Thymus (tissue), 11 donors: ENCODE results near the gene CHN2. TPM values are rescaled to one million over a fixed set of nuclear protein-coding genes. Genes with fewer than 3 reads are reported as not detected.

Experiments
- DNase-seq, 9 donors: peaks; one replicate each; pipeline ENCODE4 v3.0.0-alpha.2; 2013; ENCODE audit warnings: low spot score in 9 of 9, low read depth in 6 of 9, missing footprints in 1 of 9
- H3K27ac ChIP-seq, 2 donors: one replicate each; pipeline ENCODE4 v1.5.1; 2013; ENCODE audit warnings: control low read depth in 1 of 2, low read depth in 1 of 2, low read length in 1 of 2, mild to moderate bottlenecking in 1 of 2, moderate library complexity in 1 of 2
- H3K27me3 ChIP-seq, 2 donors: one replicate each; pipeline ENCODE4 v1.5.1; 2013; ENCODE audit warnings: low read length in 1 of 2; ENCODE audit not compliant: control insufficient read depth in 2 of 2, insufficient read depth in 1 of 2
- H3K36me3 ChIP-seq, 2 donors: one replicate each; pipeline ENCODE4 v1.5.1; 2013; ENCODE audit warnings: low read length in 1 of 2, mild to moderate bottlenecking in 1 of 2, moderate library complexity in 1 of 2; ENCODE audit not compliant: control insufficient read depth in 2 of 2, insufficient read depth in 2 of 2
- H3K4me1 ChIP-seq, 2 donors: one replicate each; pipeline ENCODE4 v1.5.1; 2013; ENCODE audit warnings: low read length in 2 of 2; ENCODE audit not compliant: control insufficient read depth in 2 of 2, insufficient read depth in 2 of 2
- H3K4me3 ChIP-seq, 2 donors: one replicate each; pipeline ENCODE4 v1.5.1; 2013; ENCODE audit warnings: low read length in 2 of 2, control low read depth in 1 of 2, mild to moderate bottlenecking in 1 of 2
- H3K9me3 ChIP-seq, 2 donors: one replicate each; pipeline ENCODE4 v1.5.1; 2013; ENCODE audit warnings: low read length in 1 of 2, mild to moderate bottlenecking in 1 of 2; ENCODE audit not compliant: control insufficient read depth in 2 of 2, insufficient read depth in 1 of 2
- WGBS: extraction: QIAGEN DNeasy Blood & Tissue Kit; methylation state at CpG from one replicate; pipeline ENCODE4 v1.1.7; 2013; 5-methylcytosine and 5-hydroxymethylcytosine counted together
- polyA plus RNA-seq: library from polyadenylated mRNA; stranded (reverse); fragments of 200-250 nt; gene quantifications from one replicate; pipeline ENCODE4 v1.2.3, GENCODE V29; 2013
- total RNA-seq: library from RNA; stranded (reverse); fragments of 120-200 nt; gene quantifications from one replicate; pipeline ENCODE4 v1.2.4, GENCODE V29; 2013
- donor health status: healthy.

Gene CHN2
- total and polyA plus RNA-seq, 2 donors: 5.9 to 6.5 TPM

DNA sequence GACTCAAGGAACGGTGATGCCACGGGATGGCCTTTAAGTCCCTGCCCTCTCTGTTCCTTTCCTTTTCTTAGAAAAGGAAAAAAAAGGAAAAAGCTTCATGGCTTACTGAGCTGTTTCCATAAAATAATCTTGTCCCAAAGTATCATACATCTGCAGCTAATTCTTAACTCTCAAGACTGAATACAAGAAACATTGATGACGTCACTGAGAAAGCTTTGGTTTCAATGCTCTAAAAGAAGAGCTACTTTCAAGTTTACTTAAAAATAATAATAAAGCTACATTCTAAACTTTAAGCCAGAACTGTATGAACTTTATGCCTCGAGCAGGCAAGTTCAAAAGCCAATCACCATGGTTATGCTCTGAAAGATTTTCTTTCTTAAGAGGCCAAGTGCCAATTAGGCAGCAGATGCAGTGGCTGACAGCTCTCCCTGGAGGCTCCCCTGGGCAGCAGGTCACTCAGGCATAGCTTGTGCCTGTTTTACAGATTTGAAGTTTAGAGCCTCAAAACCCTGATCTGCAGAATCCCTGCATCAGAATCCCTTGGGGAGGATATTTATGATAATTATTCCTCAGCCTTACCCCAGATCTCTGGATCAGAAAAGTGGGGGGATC, 165.0 kb downstream of the CHN2 start:
- Histone ChIP-seq H3K9me3 (no peaks in the 10 kb centered on the region), H3K4me1 (no peaks in the 10 kb centered on the region), H3K27ac (no peak overlapping the region), H3K4me3 (no peak overlapping the region), H3K27me3 (no peaks in the 10 kb centered on the region), H3K36me3 (no peaks in the 10 kb centered on the region)
- DNase-seq: no peak
- WGBS: 94% methylated on average over 4 of the region's 4 CpGs

DNA sequence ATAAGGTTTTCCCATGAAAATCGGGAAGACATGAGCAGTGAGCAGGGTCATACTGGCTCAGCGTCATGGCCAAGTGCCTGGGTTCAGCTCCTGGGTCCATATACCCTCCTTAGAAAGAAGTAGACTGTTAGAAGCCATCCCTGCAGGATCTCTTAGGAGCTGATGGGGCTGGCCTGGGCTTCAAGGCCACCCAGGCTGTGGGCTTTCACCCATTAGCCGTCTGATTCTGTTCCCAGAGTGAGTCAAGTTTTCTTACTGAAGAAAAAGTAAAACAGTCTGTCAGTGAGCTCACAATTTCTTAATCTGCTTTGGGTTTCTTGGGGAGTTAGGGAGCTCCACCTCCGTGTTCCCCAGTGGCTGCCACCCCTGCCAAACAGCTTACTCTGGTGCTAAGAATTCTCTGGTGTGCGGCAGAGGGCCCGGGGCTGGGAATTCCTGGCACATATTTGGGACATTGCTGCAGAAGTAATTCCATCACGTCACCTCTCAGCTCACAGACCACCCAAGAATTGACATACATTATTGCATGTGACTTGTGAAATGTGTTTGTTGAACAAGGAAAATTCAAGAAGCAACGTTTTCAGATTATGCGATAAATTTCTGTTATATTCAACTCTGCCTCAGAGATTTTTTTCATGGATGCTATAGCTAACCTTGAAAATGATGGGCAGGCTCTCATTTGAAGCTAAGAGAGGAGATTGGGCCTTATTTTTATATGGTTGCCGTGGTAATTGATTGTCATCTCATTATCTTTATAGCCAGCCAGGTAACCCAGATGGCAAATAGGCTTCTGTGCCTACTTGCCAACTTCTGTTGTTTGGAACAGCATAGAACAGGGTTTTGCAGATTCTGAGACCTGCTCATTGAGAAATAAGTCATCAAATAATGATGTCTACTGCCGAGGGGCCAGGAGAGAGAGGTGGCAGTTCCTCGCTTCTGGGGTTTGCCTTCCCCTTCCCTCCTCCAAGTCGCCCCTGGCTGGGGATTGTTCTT, 166.4 kb downstream of the CHN2 start:
- Histone ChIP-seq H3K27ac (no peak overlapping the region), H3K27me3 (no peaks in the 10 kb centered on the region), H3K4me3 (no peak overlapping the region), H3K4me1 (no peaks in the 10 kb centered on the region), H3K9me3 (no peaks in the 10 kb centered on the region), H3K36me3 (no peaks in the 10 kb centered on the region)
- 92% methylated on average over 13 of the region's 13 CpGs for WGBS
- DNase-seq: no peak

DNA sequence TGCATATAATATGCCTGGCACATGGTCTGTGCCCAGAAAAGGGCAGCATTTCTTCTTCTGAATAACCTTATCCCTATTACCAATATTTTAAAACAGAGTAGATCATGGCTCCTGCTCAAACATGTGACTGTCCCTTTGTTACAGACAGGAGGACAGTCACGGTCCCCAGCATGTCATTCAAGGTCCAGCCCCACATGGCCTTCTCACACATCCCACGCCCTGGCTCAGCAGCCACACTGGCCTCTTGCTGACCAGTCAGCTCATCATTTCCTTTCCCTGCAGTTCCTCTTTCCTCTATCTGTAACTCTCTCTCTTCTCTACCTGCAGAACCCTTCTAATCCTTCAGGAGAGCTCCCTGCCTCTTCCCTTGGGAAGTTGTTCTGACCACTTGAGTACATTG, 167.8 kb downstream of the CHN2 start:
- H3K4me3 ChIP-seq: no peak overlapping the region
- 97% methylated on average over 2 of the region's 2 CpGs for WGBS

DNA sequence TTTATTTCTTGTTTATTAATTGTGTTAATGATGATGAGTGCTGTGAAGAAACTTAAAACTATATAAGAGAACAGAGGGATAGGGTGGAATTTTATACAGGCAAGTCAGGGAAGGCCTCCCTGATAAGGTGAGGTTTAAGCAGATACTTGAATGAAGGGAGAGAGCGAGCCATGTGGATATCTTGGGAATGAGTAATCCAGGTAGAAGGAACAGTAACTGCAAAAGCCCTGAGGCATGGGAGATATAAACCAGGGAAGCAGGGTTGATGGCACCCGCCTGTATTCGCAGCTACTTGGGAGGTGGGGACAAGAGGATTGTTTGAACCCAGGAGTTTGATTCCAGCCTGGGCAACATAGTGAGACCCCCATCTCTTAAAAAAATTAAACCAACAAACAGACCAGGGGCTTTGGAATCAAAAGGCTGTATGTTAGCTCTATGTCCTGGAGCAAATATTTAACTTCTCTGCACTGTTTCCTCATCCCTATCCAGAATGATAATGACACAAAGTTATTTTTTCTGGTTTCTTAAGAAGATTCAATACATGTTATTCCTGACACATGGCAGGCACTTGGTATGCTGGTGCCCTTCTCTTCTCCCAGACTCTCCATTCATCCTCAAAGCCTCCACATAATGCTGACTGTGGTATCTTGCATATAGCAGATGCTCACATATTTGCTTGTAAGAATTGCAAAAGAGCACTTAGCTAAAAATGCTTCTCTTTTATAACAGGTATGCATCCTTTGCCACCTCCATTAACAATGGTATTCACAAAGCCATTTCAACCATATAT, 169.3 kb downstream of the CHN2 start:
- Histone ChIP-seq H3K36me3 (no peaks in the 10 kb centered on the region), H3K4me1 (no peaks in the 10 kb centered on the region), H3K9me3 (no peaks in the 10 kb centered on the region), H3K27me3 (no peaks in the 10 kb centered on the region), H3K27ac (no peak overlapping the region), H3K4me3 (no peak overlapping the region)
- no peak for DNase-seq
- WGBS: over 99% methylated on average over 3 of the region's 3 CpGs

More for the DNA sequence above, 167.8 kb downstream of the CHN2 start:
- Histone ChIP-seq H3K36me3 (no peaks in the 10 kb centered on the region), H3K9me3 (no peaks in the 10 kb centered on the region), H3K4me1 (no peaks in the 10 kb centered on the region), H3K27me3 (no peaks in the 10 kb centered on the region), H3K27ac (no peak overlapping the region)
- no peak for DNase-seq

DNA sequence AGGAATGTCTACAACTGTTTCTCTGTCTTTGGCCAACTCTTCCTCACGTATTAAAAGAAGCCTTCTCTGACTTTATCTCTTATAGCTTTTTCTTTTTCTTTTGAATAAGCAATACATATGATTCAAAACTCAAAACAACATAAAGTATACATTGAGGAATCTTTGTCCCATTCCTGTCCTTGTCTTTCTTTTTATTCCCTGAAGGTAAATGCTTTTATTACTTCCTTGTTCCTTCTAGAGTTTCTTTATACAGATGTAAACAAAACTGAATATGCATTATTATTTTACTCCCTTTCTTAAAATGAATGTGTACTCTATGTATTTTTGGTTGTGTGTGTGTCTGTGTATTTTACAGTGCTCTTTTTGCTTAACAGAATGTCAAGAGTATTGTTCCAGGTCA, 170.1 kb downstream of the CHN2 start:
- no peak for DNase-seq
- no peaks in the 10 kb centered on the region for H3K9me3 ChIP-seq
- H3K27me3 ChIP-seq: no peaks in the 10 kb centered on the region
- H3K36me3 ChIP-seq: no peaks in the 10 kb centered on the region
- no peak overlapping the region for H3K27ac ChIP-seq
- no peaks in the 10 kb centered on the region for H3K4me1 ChIP-seq
- WGBS: 96% methylated on average over 1 of the region's 1 CpG
- no peak overlapping the region for H3K4me3 ChIP-seq

DNA sequence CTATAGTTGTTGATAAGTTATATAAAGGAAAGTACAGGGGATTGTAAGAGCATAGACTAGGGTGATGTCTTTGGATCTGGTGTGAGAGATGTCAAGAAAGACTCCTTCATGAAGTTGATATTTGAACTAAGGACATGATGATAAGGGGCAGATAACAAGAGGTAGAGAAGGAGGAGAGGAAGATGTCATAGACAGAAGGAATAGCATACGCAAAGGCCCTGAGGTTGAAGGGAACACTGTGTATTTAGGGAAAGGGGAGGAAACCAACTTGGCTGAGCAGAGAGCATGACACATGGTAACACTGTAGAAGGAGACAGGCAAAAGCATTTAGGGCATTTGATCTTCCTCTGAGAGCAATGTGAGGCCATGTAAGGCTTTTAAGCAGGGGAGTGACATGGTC, 170.8 kb downstream of the CHN2 start:
- DNase-seq: no peak
- Histone ChIP-seq H3K9me3 (no peaks in the 10 kb centered on the region), H3K4me1 (no peaks in the 10 kb centered on the region), H3K27ac (no peak overlapping the region), H3K36me3 (no peaks in the 10 kb centered on the region), H3K27me3 (no peaks in the 10 kb centered on the region), H3K4me3 (no peak overlapping the region)
- 98% methylated on average over 1 of the region's 1 CpG for WGBS

DNA sequence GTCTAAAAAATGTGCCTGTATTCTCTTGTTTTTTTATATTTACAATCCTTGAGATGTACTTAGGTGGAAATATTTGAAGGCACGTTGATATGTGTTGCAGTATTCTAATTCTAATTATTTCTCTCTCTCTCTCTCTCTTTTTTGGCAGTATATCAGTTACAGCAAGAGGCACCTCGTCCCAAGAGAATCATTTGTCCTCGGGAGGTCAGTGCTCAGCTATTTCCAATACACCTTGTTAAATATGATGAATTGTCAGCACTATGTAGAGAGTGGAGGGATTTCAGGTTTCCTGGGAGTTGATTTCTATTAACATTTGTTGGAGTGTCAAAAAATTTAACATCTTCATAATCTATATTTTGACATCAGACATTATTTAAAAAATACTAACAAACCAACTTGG, 173.2 kb downstream of the CHN2 start:
- 93% methylated on average over 3 of the region's 3 CpGs for WGBS

DNA sequence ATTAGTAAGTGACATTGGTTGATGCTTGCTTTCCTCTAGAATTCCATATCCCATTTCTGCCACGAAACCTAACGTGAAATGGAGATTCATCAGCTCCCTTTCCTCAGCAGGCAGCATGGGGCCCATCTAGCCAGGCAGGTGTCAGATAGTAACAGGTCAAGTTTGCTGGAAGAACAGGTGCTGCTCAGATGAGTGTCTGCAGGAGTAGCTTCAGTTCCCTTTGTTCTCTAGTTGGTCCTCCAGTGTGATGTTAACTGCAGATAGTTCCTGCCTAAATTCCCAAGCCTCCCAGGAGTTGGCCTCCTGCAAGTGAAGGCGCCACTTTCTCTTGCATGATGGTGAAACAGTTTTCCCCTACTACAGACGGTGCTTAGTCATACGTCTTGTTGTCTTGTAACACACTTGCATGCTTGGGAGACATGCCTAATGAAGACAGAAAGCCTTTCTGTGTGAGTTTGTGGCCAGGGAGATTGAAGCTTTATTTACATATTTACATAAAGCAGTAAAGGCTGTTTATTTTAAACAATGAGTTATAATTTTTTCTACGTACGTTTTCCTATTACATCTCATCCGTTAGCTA, 175.4 kb downstream of the CHN2 start:
- Histone ChIP-seq H3K4me1 (no peaks in the 10 kb centered on the region), H3K27ac (no peak overlapping the region), H3K36me3 (no peaks in the 10 kb centered on the region), H3K4me3 (no peak overlapping the region), H3K27me3 (no peaks in the 10 kb centered on the region), H3K9me3 (no peaks in the 10 kb centered on the region)
- 96% methylated on average over 8 of the region's 8 CpGs for WGBS
- no peak for DNase-seq

More for the DNA sequence above, 173.2 kb downstream of the CHN2 start:
- H3K27ac ChIP-seq: no peak overlapping the region
- H3K4me1 ChIP-seq: no peaks in the 10 kb centered on the region
- no peak for DNase-seq
- H3K4me3 ChIP-seq: no peak overlapping the region
- H3K36me3 ChIP-seq: no peaks in the 10 kb centered on the region
- no peaks in the 10 kb centered on the region for H3K27me3 ChIP-seq
- no peaks in the 10 kb centered on the region for H3K9me3 ChIP-seq
